IMR-90 (cell line): ENCODE measurements around the gene PDIA2. TPM values are rescaled to one million over a fixed set of nuclear protein-coding genes. Genes with fewer than 3 reads are reported as not detected.

Source experiments
- ATAC-seq: fragments of 200-7000 bp; cut with Tn5 transposase; 2 replicates; pipeline ENCODE4 v1.9.1; 2020; ENCODE audit warnings: low read depth, mild to moderate bottlenecking, moderate library complexity
- BruUV-seq: library from RNA; stranded (reverse); fragments of 400-500 nt; replicated peaks from 2 replicates; lab custom pipeline; 2021; lab: Mats Ljungman, UMichigan
- CTCF ChIA-PET: fragments of 300-600 bp; formaldehyde crosslinking; extraction: SDS; loops from one replicate; lab custom pipeline; 2021; ENCODE audit warnings: antibody characterized with exemption; lab: Yijun Ruan, JAX
- POLR2A ChIA-PET: fragments of 300-600 bp; sonication (Branson Sonifier 250); formaldehyde crosslinking; loops from one replicate; lab custom pipeline; 2022; ENCODE audit warnings: antibody characterized with exemption; ENCODE audit not compliant: unreplicated experiment; lab: Charles Lee
- DNase-seq: peaks from one replicate; pipeline ENCODE4 v3.0.0; 2013
- H2AFZ ChIP-seq: replicated peaks from 2 replicates; pipeline ENCODE3; 2013; ENCODE audit warnings: low read length, mild to moderate bottlenecking; ENCODE audit not compliant: poor library complexity
- H2AK5ac ChIP-seq: 2 replicates; pipeline ENCODE4 v1.6.1; 2013; ENCODE audit warnings: low read depth, low read length, inconsistent platforms
- H2AK9ac ChIP-seq: replicated peaks from 2 replicates; pipeline ENCODE3; 2013; ENCODE audit warnings: mild to moderate bottlenecking, low read depth, low read length, moderate library complexity; ENCODE audit not compliant: poor library complexity
- H2BK120ac ChIP-seq: 2 replicates; pipeline ENCODE4 v1.6.1; 2013; ENCODE audit warnings: low read depth, low read length, inconsistent platforms
- H2BK15ac ChIP-seq: 3 replicates; pipeline ENCODE4 v1.6.1; 2013; ENCODE audit warnings: low read depth, low read length, inconsistent platforms
- H2BK20ac ChIP-seq: 2 replicates; pipeline ENCODE4 v1.6.1; 2013; ENCODE audit warnings: low read depth, mild to moderate bottlenecking, inconsistent platforms, low read length, moderate library complexity
- H2BK5ac ChIP-seq: 2 replicates; pipeline ENCODE4 v1.6.1; 2013; ENCODE audit warnings: mild to moderate bottlenecking, low read depth, low read length, inconsistent platforms; ENCODE audit not compliant: poor library complexity, severe bottlenecking
- H3K14ac ChIP-seq: replicated peaks from 2 replicates; pipeline ENCODE4 v1.6.1; 2013; ENCODE audit warnings: low read depth, low read length, inconsistent platforms
- H3K18ac ChIP-seq: 2 replicates; pipeline ENCODE4 v1.6.1; 2013; ENCODE audit warnings: low read depth, low read length, control low read depth
- H3K23ac ChIP-seq: 2 replicates; pipeline ENCODE4 v1.6.1; 2013; ENCODE audit warnings: low read depth, low read length, inconsistent platforms
- H3K27ac ChIP-seq: 2 replicates; pipeline ENCODE4 v1.5.1; 2013; ENCODE audit warnings: mild to moderate bottlenecking, control low read depth, low read length; ENCODE audit not compliant: insufficient read depth
- H3K27me3 ChIP-seq: 2 replicates; pipeline ENCODE4 v1.6.1; 2013; ENCODE audit warnings: low read length; ENCODE audit not compliant: control insufficient read depth, insufficient read depth
- H3K36me3 ChIP-seq: 2 replicates; pipeline ENCODE4 v1.6.1; 2013; ENCODE audit warnings: low read length, mixed read lengths; ENCODE audit not compliant: control insufficient read depth, insufficient read depth
- H3K4ac ChIP-seq: 2 replicates; pipeline ENCODE4 v1.6.1; 2013; ENCODE audit warnings: low read depth, low read length, inconsistent platforms
- H3K4me1 ChIP-seq: 2 replicates; pipeline ENCODE4 v1.6.1; 2013; ENCODE audit warnings: low read length, mixed read lengths; ENCODE audit not compliant: control insufficient read depth, insufficient read depth
- H3K4me2 ChIP-seq: 2 replicates; pipeline ENCODE4 v1.6.1; 2013; ENCODE audit warnings: low read depth, mild to moderate bottlenecking, control low read depth, low read length, moderate library complexity
- H3K4me3 ChIP-seq: 2 replicates; pipeline ENCODE4 v1.5.1; 2013; ENCODE audit warnings: low read depth, mild to moderate bottlenecking, control low read depth, low read length, moderate library complexity; ENCODE audit not compliant: insufficient read depth
- H3K56ac ChIP-seq: 2 replicates; pipeline ENCODE4 v1.6.1; 2013; ENCODE audit warnings: low read length, inconsistent platforms; ENCODE audit not compliant: insufficient read depth; ENCODE audit errors: extremely low read depth
- H3K79me1 ChIP-seq, 2 experiments: 2 replicates each; pipeline ENCODE4 v1.6.1; 2013; ENCODE audit warnings: low read length in 2 of 2, inconsistent platforms in 1 of 2, low read depth in 1 of 2
- H3K9ac ChIP-seq: 2 replicates; pipeline ENCODE4 v1.6.1; 2013; ENCODE audit warnings: low read depth, low read length, control low read depth
- H3K9me1 ChIP-seq: 2 replicates; pipeline ENCODE4 v1.6.1; 2013; ENCODE audit warnings: low read length, inconsistent platforms; ENCODE audit not compliant: insufficient read depth
- H3K9me3 ChIP-seq: 2 replicates; pipeline ENCODE4 v1.6.1; 2013; ENCODE audit warnings: low read length; ENCODE audit not compliant: control insufficient read depth, insufficient read depth
- H4K20me1 ChIP-seq: 2 replicates; pipeline ENCODE4 v1.6.1; 2013; ENCODE audit warnings: low read length, inconsistent platforms; ENCODE audit not compliant: insufficient read depth
- H4K5ac ChIP-seq: 2 replicates; pipeline ENCODE4 v1.6.1; 2013; ENCODE audit warnings: mild to moderate bottlenecking, low read depth, low read length, control low read depth
- H4K8ac ChIP-seq, 2 experiments: 2 replicates each; pipeline ENCODE4 v1.6.1; 2013; ENCODE audit warnings: low read depth in 2 of 2, low read length in 2 of 2, control low read depth in 1 of 2, inconsistent platforms in 1 of 2
- H4K91ac ChIP-seq: 2 replicates; pipeline ENCODE4 v1.6.1; 2013; ENCODE audit warnings: low read depth, low read length, inconsistent platforms; ENCODE audit not compliant: insufficient read depth
- CEBPB ChIP-seq: IDR thresholded peaks from 2 replicates; pipeline ENCODE4 v1.6.1; 2012; ENCODE audit warnings: low read depth, low read length, improper control_type of control experiment
- CHD1 ChIP-seq: IDR thresholded peaks from 2 replicates; pipeline ENCODE4 v1.6.1; 2012; ENCODE audit warnings: low read depth, low read length, improper control_type of control experiment
- CTCF ChIP-seq: conservative IDR thresholded peaks from 2 replicates; pipeline ENCODE4 v1.5.1; 2012; ENCODE audit warnings: mild to moderate bottlenecking, low read depth, low read length, improper control_type of control experiment
- ELK1 ChIP-seq: fragments of 150-350 bp; IDR thresholded peaks from 2 replicates; pipeline ENCODE4 v1.6.1; 2016; ENCODE audit warnings: low read depth, mild to moderate bottlenecking, low read length, moderate library complexity, borderline replicate concordance
- FOS ChIP-seq: fragments of 150-350 bp; IDR thresholded peaks from 2 replicates; pipeline ENCODE4 v1.6.1; 2016; ENCODE audit warnings: low read depth, low read length
- MAFK ChIP-seq: IDR thresholded peaks from 2 replicates; pipeline ENCODE4 v1.6.1; 2012; ENCODE audit warnings: low read depth, low read length, improper control_type of control experiment
- MAZ ChIP-seq: IDR thresholded peaks from 2 replicates; pipeline ENCODE4 v1.6.1; 2012; ENCODE audit warnings: low read depth, mild to moderate bottlenecking, low read length, improper control_type of control experiment, moderate library complexity, borderline replicate concordance
- MXI1 ChIP-seq: IDR thresholded peaks from 2 replicates; pipeline ENCODE4 v1.6.1; 2012; ENCODE audit warnings: low read depth, mild to moderate bottlenecking, low read length, moderate library complexity, borderline replicate concordance
- NFE2L2 ChIP-seq: fragments of 150-350 bp; IDR thresholded peaks from 2 replicates; pipeline ENCODE4 v1.6.1; 2016; ENCODE audit warnings: low read depth, mild to moderate bottlenecking, low read length
- RAD21 ChIP-seq: IDR thresholded peaks from 2 replicates; pipeline ENCODE4 v1.6.1; 2012; ENCODE audit warnings: low read length, improper control_type of control experiment
- RCOR1 ChIP-seq: IDR thresholded peaks from 2 replicates; pipeline ENCODE4 v1.6.1; 2012; ENCODE audit warnings: mild to moderate bottlenecking, low read length, improper control_type of control experiment; ENCODE audit not compliant: insufficient replicate concordance
- RFX5 ChIP-seq: IDR thresholded peaks from 2 replicates; pipeline ENCODE4 v1.8.0; 2012; ENCODE audit warnings: low read depth, mild to moderate bottlenecking, low read length, moderate library complexity
- SMC3 ChIP-seq: fragments of 150-350 bp; IDR thresholded peaks from 2 replicates; pipeline ENCODE4 v1.6.1; 2016; ENCODE audit warnings: low read depth, mild to moderate bottlenecking, antibody characterized with exemption, low read length, moderate library complexity
- USF2 ChIP-seq: fragments of 150-350 bp; IDR thresholded peaks from 2 replicates; pipeline ENCODE4 v1.6.1; 2017; ENCODE audit warnings: mild to moderate bottlenecking, antibody characterized with exemption, low read length, low read depth
- WGBS, 2 experiments: methylation state at CpG; one replicate each; pipeline versions ENCODE4 v1.1.5 to v1.1.7; 2013; ENCODE audit warnings: missing lambda C conversion rate in 2 of 2; ENCODE audit not compliant: insufficient read length in 1 of 2; ENCODE audit errors: extremely low coverage in 2 of 2; 5-methylcytosine and 5-hydroxymethylcytosine counted together
- dilution Hi-C: fragments of 300-500 bp; cut with HindIII; formaldehyde crosslinking; loops from one replicate; pipeline ENCODE4 v1.14.3; 2018; ENCODE audit warnings: low sequenced_read_pairs; ENCODE audit not compliant: unreplicated experiment
- in situ Hi-C: fragments of 300-500 bp; cut with MboI; formaldehyde crosslinking; loops from 3 replicates; pipeline ENCODE4 v1.14.3; 2019; ENCODE audit warnings: low sequenced_read_pairs, inconsistent platforms, mixed read lengths
- intact Hi-C: fragments of 100-400 bp; cut with micrococcal nuclease; formaldehyde crosslinking; loops from 2 replicates; pipeline ENCODE4 v1.10.0; 2022
- polyA plus RNA-seq, 3 experiments: library from polyadenylated mRNA; depleted of rRNA; stranded (reverse); fragments of >200 nt; gene quantifications; 2 replicates each; pipeline ENCODE4 v1.2.3, GENCODE V29; 2012; ENCODE audit warnings: low replicate concordance in 1 of 3
- total RNA-seq: library from RNA; depleted of rRNA; stranded (reverse); fragments of >200 nt; gene quantifications from 2 replicates; pipeline ENCODE4 v1.2.3, GENCODE V29; 2012

Gene PDIA2
- total and polyA plus RNA-seq, 2 of the 4 experiments (the other 2 are of a cell fraction), result 0.17 TPM; not detected in 1

- Histone ChIP-seq H3K9me1 (peaks cover 3% of the 10 kb centered on the region), H3K4me1 (no peaks in the 10 kb centered on the region), H2BK20ac (no peak overlapping the region), H3K27ac (no peak overlapping the region), H3K4ac (no peak overlapping the region), H2BK120ac (no peak overlapping the region), H2AFZ (no peak overlapping the region), H3K4me3 (no peak overlapping the region), H3K9me3 (no peaks in the 10 kb centered on the region), H4K8ac (no peak overlapping the region), H3K14ac (no peak overlapping the region), H2BK15ac (no peak overlapping the region), H3K56ac (no peak overlapping the region), H3K18ac (no peak overlapping the region), H4K20me1 (no peaks in the 10 kb centered on the region), H2AK5ac (no peak overlapping the region; the same call in 1 of the 2 replicates), H2AK9ac (no peak overlapping the region), H3K23ac (no peak overlapping the region), H3K9ac (no peak overlapping the region), H3K4me2 (no peak overlapping the region), H4K91ac (no peak overlapping the region), H3K36me3 (peaks cover 11% of the 10 kb centered on the region), H4K5ac (no peak overlapping the region), H3K79me1 (no peaks in the 10 kb centered on the region), H3K27me3 (no peaks in the 10 kb centered on the region; the same call in 1 of the 2 replicates), H2BK5ac (no peak overlapping the region)
- POLR2A ChIA-PET, result no interaction called here
- intact Hi-C loops (no loop called here), in situ Hi-C loops (no loop called here), dilution Hi-C loops (no loop called here)
- CTCF ChIA-PET, result no interaction called here
- DNase-seq, result no peak
- ATAC-seq, result no peak
- WGBS, 2 experiments, result 69% methylated on average over 20 of the region's 40 CpGs; no CpG with 5 or more reads in 1 of the 2 experiments
- BruUV-seq, result no TSS peak
- TF ChIP-seq MAFK (no peak), RCOR1 (no peak), NFE2L2 (no peak), MAZ (no peak), FOS (no peak), CTCF (no peak), RAD21 (no peak), USF2 (no peak), MXI1 (no peak), RFX5 (no peak), CEBPB (no peak), ELK1 (no peak), CHD1 (no peak), SMC3 (no peak)
Measured at GRCh38 chr16:268141-269053, 14.6 kb upstream of the PDIA2 start.
